Type B pancreatic cell (in vitro differentiated cells): ENCODE results near the gene PRDM4. TPM values are rescaled to one million over a fixed set of nuclear protein-coding genes. Genes with fewer than 3 reads are reported as not detected.

ENCODE experiments used
- DNase-seq: peaks from one replicate; pipeline ENCODE4 v3.0.0; 2021; ENCODE audit warnings: mixed read lengths; ENCODE audit not compliant: unreplicated experiment; ENCODE audit errors: extremely low spot score
- H3K27ac Mint-ChIP-seq: 2 replicates; pipeline ENCODE4 v1.8.0; 2021; ENCODE audit warnings: mild to moderate bottlenecking, mixed read lengths
- H3K27me3 Mint-ChIP-seq: 2 replicates; pipeline ENCODE4 v1.8.0; 2021; ENCODE audit warnings: mixed read lengths
- H3K36me3 Mint-ChIP-seq: 2 replicates; pipeline ENCODE4 v1.8.0; 2021; ENCODE audit warnings: mixed read lengths
- H3K4me1 Mint-ChIP-seq: one replicate; pipeline ENCODE4 v1.8.0; 2021; ENCODE audit warnings: mixed read lengths; ENCODE audit not compliant: unreplicated experiment
- H3K4me3 Mint-ChIP-seq: 2 replicates; pipeline ENCODE4 v1.8.0; 2021; ENCODE audit warnings: mild to moderate bottlenecking, mixed read lengths
- H3K9me3 Mint-ChIP-seq: 2 replicates; pipeline ENCODE4 v1.8.0; 2021; ENCODE audit warnings: mixed read lengths
- total RNA-seq: library from RNA; stranded (reverse); gene quantifications from 2 replicates; pipeline ENCODE4 v1.2.1, GENCODE V29; 2021; ENCODE audit warnings: low replicate concordance
- TF ChIP-seq, protein P1 (sequence below): fragments of 200-600 bp; sonication (generic); conservative IDR thresholded peaks from 2 replicates; pipeline ENCODE4 v1.5.0; 2021; ENCODE audit warnings: antibody characterized with exemption, mild to moderate bottlenecking

Gene PRDM4
- total RNA-seq, 1 donor from 2014 or later = 38.9 TPM

- TF ChIP-seq, protein P1, sequence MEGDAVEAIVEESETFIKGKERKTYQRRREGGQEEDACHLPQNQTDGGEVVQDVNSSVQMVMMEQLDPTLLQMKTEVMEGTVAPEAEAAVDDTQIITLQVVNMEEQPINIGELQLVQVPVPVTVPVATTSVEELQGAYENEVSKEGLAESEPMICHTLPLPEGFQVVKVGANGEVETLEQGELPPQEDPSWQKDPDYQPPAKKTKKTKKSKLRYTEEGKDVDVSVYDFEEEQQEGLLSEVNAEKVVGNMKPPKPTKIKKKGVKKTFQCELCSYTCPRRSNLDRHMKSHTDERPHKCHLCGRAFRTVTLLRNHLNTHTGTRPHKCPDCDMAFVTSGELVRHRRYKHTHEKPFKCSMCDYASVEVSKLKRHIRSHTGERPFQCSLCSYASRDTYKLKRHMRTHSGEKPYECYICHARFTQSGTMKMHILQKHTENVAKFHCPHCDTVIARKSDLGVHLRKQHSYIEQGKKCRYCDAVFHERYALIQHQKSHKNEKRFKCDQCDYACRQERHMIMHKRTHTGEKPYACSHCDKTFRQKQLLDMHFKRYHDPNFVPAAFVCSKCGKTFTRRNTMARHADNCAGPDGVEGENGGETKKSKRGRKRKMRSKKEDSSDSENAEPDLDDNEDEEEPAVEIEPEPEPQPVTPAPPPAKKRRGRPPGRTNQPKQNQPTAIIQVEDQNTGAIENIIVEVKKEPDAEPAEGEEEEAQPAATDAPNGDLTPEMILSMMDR = no peak
- no peak for DNase-seq
- no peak overlapping the region for H3K27ac Mint-ChIP-seq
- H3K9me3 Mint-ChIP-seq = no peaks in the 10 kb centered on the region
- no peak overlapping the region for H3K4me3 Mint-ChIP-seq
- H3K4me1 Mint-ChIP-seq = no peaks in the 10 kb centered on the region
- H3K36me3 Mint-ChIP-seq = peaks cover 29% of the 10 kb centered on the region
- no peaks in the 10 kb centered on the region for H3K27me3 Mint-ChIP-seq
Observed at GRCh38 chr12:107749083-107749482, 11.9 kb downstream of the PRDM4 start.

- no peak overlapping the region for H3K4me3 Mint-ChIP-seq
- H3K9me3 Mint-ChIP-seq = no peaks in the 10 kb centered on the region
- H3K36me3 Mint-ChIP-seq = peaks cover 25% of the 10 kb centered on the region
- H3K27me3 Mint-ChIP-seq = no peaks in the 10 kb centered on the region
- no peaks in the 10 kb centered on the region for H3K4me1 Mint-ChIP-seq
- no peak overlapping the region for H3K27ac Mint-ChIP-seq
- TF ChIP-seq, protein P1 = no peak
- DNase-seq = no peak
Observed at GRCh38 chr12:107748472-107748871, 12.5 kb downstream of the PRDM4 start.

GRCh38 chr12:107736914-107737313 lies 24.0 kb downstream of the PRDM4 start:
- no peaks in the 10 kb centered on the region for H3K4me1 Mint-ChIP-seq
- no peaks in the 10 kb centered on the region for H3K9me3 Mint-ChIP-seq
- DNase-seq = no peak
- H3K4me3 Mint-ChIP-seq = no peak overlapping the region
- H3K27ac Mint-ChIP-seq = no peak overlapping the region
- TF ChIP-seq, protein P1 = no peak
- H3K27me3 Mint-ChIP-seq = no peaks in the 10 kb centered on the region
- peaks cover 40% of the 10 kb centered on the region for H3K36me3 Mint-ChIP-seq

DNA sequence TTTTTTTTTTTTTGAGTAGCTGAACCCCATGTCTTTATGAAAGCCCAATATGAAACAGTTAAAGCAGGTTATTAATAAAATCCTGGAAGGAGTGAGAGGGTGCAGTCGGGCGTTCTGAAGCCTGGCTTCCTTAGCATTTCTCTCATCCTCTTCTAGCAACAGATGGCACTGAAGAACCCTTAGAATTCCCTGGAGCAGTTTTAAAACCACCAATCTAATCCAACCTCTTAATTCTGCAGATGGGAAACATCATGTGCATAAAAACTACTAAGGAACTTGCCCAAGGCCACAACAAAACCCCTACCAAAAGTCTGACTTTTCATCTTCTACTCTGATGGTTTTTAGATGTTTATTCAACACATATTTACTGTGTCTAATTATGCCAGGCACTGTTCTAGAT lies 25.2 kb downstream of the PRDM4 start:
- Mint-ChIP-seq H3K27me3 (no peaks in the 10 kb centered on the region), H3K27ac (no peak overlapping the region), H3K9me3 (no peaks in the 10 kb centered on the region), H3K4me1 (no peaks in the 10 kb centered on the region), H3K36me3 (peaks cover 33% of the 10 kb centered on the region), H3K4me3 (no peak overlapping the region)
- DNase-seq = no peak
- TF ChIP-seq, protein P1 = no peak

DNA sequence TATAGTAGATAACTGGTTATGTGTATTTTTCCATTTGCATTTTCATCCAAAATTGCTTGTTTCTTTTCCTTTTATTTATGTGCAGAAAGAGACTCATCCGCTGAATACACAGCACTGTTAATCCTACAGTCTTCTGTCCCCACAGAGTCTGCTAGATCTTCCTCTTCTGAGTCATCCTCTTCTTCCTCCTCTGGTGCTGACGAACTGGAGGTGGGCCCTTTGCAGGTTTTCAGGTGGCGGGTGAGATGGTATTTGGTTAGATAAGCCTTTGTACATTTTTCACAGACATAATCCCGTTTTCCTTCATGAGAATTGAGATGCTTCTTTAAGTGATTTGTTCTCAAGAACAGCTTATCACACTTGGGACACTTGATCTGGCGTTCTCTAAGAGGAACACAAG lies 26.8 kb downstream of the PRDM4 start:
- TF ChIP-seq, protein P1 = no peak
- no peaks in the 10 kb centered on the region for H3K9me3 Mint-ChIP-seq
- H3K4me1 Mint-ChIP-seq = no peaks in the 10 kb centered on the region
- DNase-seq = no peak
- no peak overlapping the region for H3K4me3 Mint-ChIP-seq
- no peak overlapping the region for H3K27ac Mint-ChIP-seq
- H3K27me3 Mint-ChIP-seq = no peaks in the 10 kb centered on the region
- peaks cover 28% of the 10 kb centered on the region for H3K36me3 Mint-ChIP-seq

DNA sequence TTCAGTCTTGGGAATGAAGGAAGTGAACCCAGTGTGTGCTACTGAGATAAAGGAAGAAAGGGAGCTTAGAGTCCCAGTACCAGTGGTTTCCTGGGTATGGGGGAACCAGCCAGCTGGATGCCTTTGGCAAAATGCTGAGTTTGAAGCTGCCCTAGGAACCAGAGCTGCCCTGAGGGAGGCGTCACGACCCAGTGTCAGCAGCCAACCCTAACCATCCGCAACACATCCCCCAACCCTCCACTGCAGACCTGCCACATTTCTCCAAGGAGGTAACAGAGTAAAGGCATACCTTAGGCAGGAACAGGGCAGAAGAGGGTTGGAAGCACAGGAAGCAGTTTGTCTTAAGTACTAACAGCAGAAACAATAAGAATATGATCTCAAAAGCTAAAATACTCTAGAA lies 28.6 kb downstream of the PRDM4 start:
- TF ChIP-seq, protein P1 = no peak
- Mint-ChIP-seq H3K4me1 (no peaks in the 10 kb centered on the region), H3K27ac (no peak overlapping the region), H3K4me3 (no peak overlapping the region), H3K27me3 (no peaks in the 10 kb centered on the region), H3K9me3 (no peaks in the 10 kb centered on the region), H3K36me3 (peaks cover 21% of the 10 kb centered on the region)
- no peak for DNase-seq
